Thymus (tissue), 11 donors: ENCODE data around the gene TMC6. TPM values are rescaled to one million over a fixed set of nuclear protein-coding genes. Genes with fewer than 3 reads are reported as not detected.

Experiments used
- DNase-seq, 9 donors: peaks; one replicate each; pipeline ENCODE4 v3.0.0-alpha.2; 2013; ENCODE audit warnings: low spot score in 9 of 9, low read depth in 6 of 9, missing footprints in 1 of 9
- H3K27ac ChIP-seq, 2 donors: one replicate each; pipeline ENCODE4 v1.5.1; 2013; ENCODE audit warnings: control low read depth in 1 of 2, low read depth in 1 of 2, low read length in 1 of 2, mild to moderate bottlenecking in 1 of 2, moderate library complexity in 1 of 2
- H3K27me3 ChIP-seq, 2 donors: one replicate each; pipeline ENCODE4 v1.5.1; 2013; ENCODE audit warnings: low read length in 1 of 2; ENCODE audit not compliant: control insufficient read depth in 2 of 2, insufficient read depth in 1 of 2
- H3K36me3 ChIP-seq, 2 donors: one replicate each; pipeline ENCODE4 v1.5.1; 2013; ENCODE audit warnings: low read length in 1 of 2, mild to moderate bottlenecking in 1 of 2, moderate library complexity in 1 of 2; ENCODE audit not compliant: control insufficient read depth in 2 of 2, insufficient read depth in 2 of 2
- H3K4me1 ChIP-seq, 2 donors: one replicate each; pipeline ENCODE4 v1.5.1; 2013; ENCODE audit warnings: low read length in 2 of 2; ENCODE audit not compliant: control insufficient read depth in 2 of 2, insufficient read depth in 2 of 2
- H3K4me3 ChIP-seq, 2 donors: one replicate each; pipeline ENCODE4 v1.5.1; 2013; ENCODE audit warnings: low read length in 2 of 2, control low read depth in 1 of 2, mild to moderate bottlenecking in 1 of 2
- H3K9me3 ChIP-seq, 2 donors: one replicate each; pipeline ENCODE4 v1.5.1; 2013; ENCODE audit warnings: low read length in 1 of 2, mild to moderate bottlenecking in 1 of 2; ENCODE audit not compliant: control insufficient read depth in 2 of 2, insufficient read depth in 1 of 2
- WGBS: extraction: QIAGEN DNeasy Blood & Tissue Kit; methylation state at CpG from one replicate; pipeline ENCODE4 v1.1.7; 2013; 5-methylcytosine and 5-hydroxymethylcytosine counted together
- polyA plus RNA-seq: library from polyadenylated mRNA; stranded (reverse); fragments of 200-250 nt; gene quantifications from one replicate; pipeline ENCODE4 v1.2.3, GENCODE V29; 2013
- total RNA-seq: library from RNA; stranded (reverse); fragments of 120-200 nt; gene quantifications from one replicate; pipeline ENCODE4 v1.2.4, GENCODE V29; 2013
- donor health status: healthy.

TMC6 gene
- total and polyA plus RNA-seq, 2 donors = 83.7 to 174 TPM

- DNase-seq = no peak
- Histone ChIP-seq H3K27ac (peak overlapping the region in 1 of 2 donors; percentile 60), H3K4me3 (no peak overlapping the region), H3K36me3 (peaks cover 70 to 80% of the 10 kb centered on the region in 2 donors), H3K9me3 (peaks cover 0 to 12% of the 10 kb centered on the region in 2 donors), H3K27me3 (no peaks in the 10 kb centered on the region), H3K4me1 (peaks cover 10 to 79% of the 10 kb centered on the region in 2 donors)
- 93% methylated on average over 17 of the region's 17 CpGs for whole genome bisulfite sequencing
These were observed 9.9 kb upstream of the TMC6 start for GRCh38 chr17:78138204-78139060.

GRCh38 chr17:78137392-78138203 is 9.0 kb upstream of the TMC6 start:
- Histone ChIP-seq H3K27me3 (no peaks in the 10 kb centered on the region), H3K4me3 (no peak overlapping the region), H3K36me3 (peaks cover 77 to 87% of the 10 kb centered on the region in 2 donors), H3K4me1 (peaks cover 18 to 82% of the 10 kb centered on the region in 2 donors), H3K9me3 (peaks cover 0 to 12% of the 10 kb centered on the region in 2 donors), H3K27ac (peak overlapping the region; percentile 57 to 58)
- no peak for DNase-seq
- 72% methylated on average over 26 of the region's 26 CpGs for WGBS

GRCh38 chr17:78135858-78136500 is 7.4 kb upstream of the TMC6 start:
- Histone ChIP-seq H3K27me3 (no peaks in the 10 kb centered on the region), H3K4me3 (no peak overlapping the region), H3K36me3 (peaks cover 67 to 74% of the 10 kb centered on the region in 2 donors), H3K4me1 (peaks cover 21 to 78% of the 10 kb centered on the region in 2 donors), H3K9me3 (peaks cover 0 to 12% of the 10 kb centered on the region in 2 donors), H3K27ac (no peak overlapping the region)
- no peak for DNase-seq
- 98% methylated on average over 9 of the region's 9 CpGs for WGBS

- Histone ChIP-seq H3K9me3 (peaks cover 0 to 12% of the 10 kb centered on the region in 2 donors), H3K27me3 (no peaks in the 10 kb centered on the region), H3K4me3 (no peak overlapping the region), H3K36me3 (peaks cover 62 to 68% of the 10 kb centered on the region in 2 donors), H3K4me1 (peaks cover 26 to 78% of the 10 kb centered on the region in 2 donors), H3K27ac (no peak overlapping the region)
- DNase-seq = peak in 1 of 9 donors; percentile 25
- 93% methylated on average over 9 of the region's 9 CpGs for WGBS
These were observed 6.4 kb upstream of the TMC6 start for GRCh38 chr17:78134899-78135385.

GRCh38 chr17:78133971-78134898 is 5.7 kb upstream of the TMC6 start:
- peak in 3 of 9 donors; percentile 75 to 86 (median 76) for DNase-seq
- peaks cover 0 to 12% of the 10 kb centered on the region in 2 donors for H3K9me3 ChIP-seq
- 56% methylated on average over 39 of the region's 39 CpGs for WGBS
- peak overlapping the region; percentile 1 to 97 for H3K4me3 ChIP-seq
- H3K27ac ChIP-seq = peak overlapping the region; percentile 70 to 99
- no peaks in the 10 kb centered on the region for H3K27me3 ChIP-seq
- peaks cover 33 to 84% of the 10 kb centered on the region in 2 donors for H3K4me1 ChIP-seq
- H3K36me3 ChIP-seq = peaks cover 62 to 67% of the 10 kb centered on the region in 2 donors

- H3K36me3 ChIP-seq = peaks cover 54 to 61% of the 10 kb centered on the region in 2 donors
- H3K4me3 ChIP-seq = peak overlapping the region; percentile 4 to 97
- 91% methylated on average over 30 of the region's 30 CpGs for WGBS
- DNase-seq = no peak
- H3K27me3 ChIP-seq = no peaks in the 10 kb centered on the region
- H3K9me3 ChIP-seq = peaks cover 0 to 12% of the 10 kb centered on the region in 2 donors
- peaks cover 39 to 85% of the 10 kb centered on the region in 2 donors for H3K4me1 ChIP-seq
- peak overlapping the region; percentile 70 to 99 for H3K27ac ChIP-seq
These were observed 4.8 kb upstream of the TMC6 start for GRCh38 chr17:78133179-78133951.

GRCh38 chr17:78132767-78133178 is 4.2 kb upstream of the TMC6 start:
- peak overlapping the region; percentile 99 for H3K27ac ChIP-seq
- no peak for DNase-seq
- H3K4me3 ChIP-seq = peak overlapping the region; percentile 93 to 97
- H3K4me1 ChIP-seq = peaks cover 40 to 88% of the 10 kb centered on the region in 2 donors
- H3K27me3 ChIP-seq = peaks cover 0 to under 1% of the 10 kb centered on the region in 2 donors
- WGBS = 79% methylated on average over 9 of the region's 9 CpGs
- H3K9me3 ChIP-seq = peaks cover 0 to 12% of the 10 kb centered on the region in 2 donors
- H3K36me3 ChIP-seq = peaks cover 53 to 55% of the 10 kb centered on the region in 2 donors
